ENCODE data around the gene CCDC6.

CCDC6 gene

DNA sequence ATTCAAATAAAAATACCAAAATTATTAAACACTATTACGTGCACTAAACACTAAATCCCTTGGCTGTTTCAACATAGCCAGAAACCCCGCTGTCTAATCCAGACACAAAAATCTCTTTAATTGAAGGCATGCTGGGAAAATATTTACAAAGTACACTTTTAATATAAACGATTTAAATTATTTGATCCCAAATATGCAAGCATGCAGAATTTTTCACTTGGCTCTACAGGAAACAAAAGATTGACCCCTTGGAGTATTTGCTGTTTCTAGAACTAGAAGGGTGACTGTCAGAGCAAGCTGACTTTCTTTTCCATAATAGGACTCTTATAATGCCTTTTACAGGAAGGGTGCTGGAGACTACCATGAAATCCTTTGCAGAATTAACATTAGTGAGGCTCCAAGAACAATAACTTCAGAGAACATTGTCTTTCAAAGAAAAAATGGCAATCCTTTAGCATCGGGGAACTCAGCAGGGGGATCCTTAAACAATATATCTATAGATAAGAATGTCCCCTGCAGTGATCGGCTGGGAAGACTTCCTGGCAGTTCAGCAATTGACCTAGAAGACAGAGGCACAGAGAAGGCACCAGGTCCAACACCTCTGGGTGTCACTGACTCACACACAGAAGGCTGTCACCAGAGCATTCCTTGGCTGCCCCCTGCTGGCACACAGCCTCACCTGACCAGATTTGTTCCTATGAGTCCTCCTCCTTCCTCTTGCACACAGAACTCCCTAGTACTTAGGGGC, 97.3 kb downstream of the CCDC6 start:
- H3K36me3 ChIP-seq (ENCODE audit: control insufficient read depth in 2 of 2, insufficient read depth in 1 of 2, low read length in 2 of 2): peaks cover 21 to 72% of the 10 kb centered on the region in 2 experiments; a peak in 2 of 3 replicates
- no peaks in the 10 kb centered on the region for H3K9me3 ChIP-seq (ENCODE audit: control insufficient read depth, insufficient read depth, low read depth, low read length)
- CTCF ChIA-PET: interaction anchor here (0.6 to 3.0 kb wide), 20 partner anchors 10 to 1034 kb away, joined by 3 to 25 read pairs (median 4); no protein-coding TSS in a partner anchor
- TF ChIP-seq, protein P1, sequence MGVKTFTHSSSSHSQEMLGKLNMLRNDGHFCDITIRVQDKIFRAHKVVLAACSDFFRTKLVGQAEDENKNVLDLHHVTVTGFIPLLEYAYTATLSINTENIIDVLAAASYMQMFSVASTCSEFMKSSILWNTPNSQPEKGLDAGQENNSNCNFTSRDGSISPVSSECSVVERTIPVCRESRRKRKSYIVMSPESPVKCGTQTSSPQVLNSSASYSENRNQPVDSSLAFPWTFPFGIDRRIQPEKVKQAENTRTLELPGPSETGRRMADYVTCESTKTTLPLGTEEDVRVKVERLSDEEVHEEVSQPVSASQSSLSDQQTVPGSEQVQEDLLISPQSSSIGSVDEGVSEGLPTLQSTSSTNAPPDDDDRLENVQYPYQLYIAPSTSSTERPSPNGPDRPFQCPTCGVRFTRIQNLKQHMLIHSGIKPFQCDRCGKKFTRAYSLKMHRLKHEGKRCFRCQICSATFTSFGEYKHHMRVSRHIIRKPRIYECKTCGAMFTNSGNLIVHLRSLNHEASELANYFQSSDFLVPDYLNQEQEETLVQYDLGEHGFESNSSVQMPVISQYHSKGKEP (tag by site-specific recombination; IDR thresholded peaks at IDR 0.05): no peak
- TF ChIP-seq HOXA7 (CRISPR knock-in tag; IDR thresholded peaks at IDR 0.05; ENCODE audit: borderline replicate concordance): no peak
- no peak for TF ChIP-seq ZEB2 (tag by site-specific recombination; IDR thresholded peaks at IDR 0.05)
- no peak for TF ChIP-seq ZNF214 (tag by site-specific recombination; IDR thresholded peaks at IDR 0.05; ENCODE audit: borderline replicate concordance)
- peak; percentile 72 for TF ChIP-seq ZNF654 (tag by site-specific recombination; IDR thresholded peaks at IDR 0.05; ENCODE audit: low read depth)
- TF ChIP-seq, protein P2, sequence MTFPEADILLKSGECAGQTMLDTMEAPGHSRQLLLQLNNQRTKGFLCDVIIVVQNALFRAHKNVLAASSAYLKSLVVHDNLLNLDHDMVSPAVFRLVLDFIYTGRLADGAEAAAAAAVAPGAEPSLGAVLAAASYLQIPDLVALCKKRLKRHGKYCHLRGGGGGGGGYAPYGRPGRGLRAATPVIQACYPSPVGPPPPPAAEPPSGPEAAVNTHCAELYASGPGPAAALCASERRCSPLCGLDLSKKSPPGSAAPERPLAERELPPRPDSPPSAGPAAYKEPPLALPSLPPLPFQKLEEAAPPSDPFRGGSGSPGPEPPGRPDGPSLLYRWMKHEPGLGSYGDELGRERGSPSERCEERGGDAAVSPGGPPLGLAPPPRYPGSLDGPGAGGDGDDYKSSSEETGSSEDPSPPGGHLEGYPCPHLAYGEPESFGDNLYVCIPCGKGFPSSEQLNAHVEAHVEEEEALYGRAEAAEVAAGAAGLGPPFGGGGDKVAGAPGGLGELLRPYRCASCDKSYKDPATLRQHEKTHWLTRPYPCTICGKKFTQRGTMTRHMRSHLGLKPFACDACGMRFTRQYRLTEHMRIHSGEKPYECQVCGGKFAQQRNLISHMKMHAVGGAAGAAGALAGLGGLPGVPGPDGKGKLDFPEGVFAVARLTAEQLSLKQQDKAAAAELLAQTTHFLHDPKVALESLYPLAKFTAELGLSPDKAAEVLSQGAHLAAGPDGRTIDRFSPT (tag by site-specific recombination; IDR thresholded peaks at IDR 0.05): no peak
- TF ChIP-seq, protein P3, sequence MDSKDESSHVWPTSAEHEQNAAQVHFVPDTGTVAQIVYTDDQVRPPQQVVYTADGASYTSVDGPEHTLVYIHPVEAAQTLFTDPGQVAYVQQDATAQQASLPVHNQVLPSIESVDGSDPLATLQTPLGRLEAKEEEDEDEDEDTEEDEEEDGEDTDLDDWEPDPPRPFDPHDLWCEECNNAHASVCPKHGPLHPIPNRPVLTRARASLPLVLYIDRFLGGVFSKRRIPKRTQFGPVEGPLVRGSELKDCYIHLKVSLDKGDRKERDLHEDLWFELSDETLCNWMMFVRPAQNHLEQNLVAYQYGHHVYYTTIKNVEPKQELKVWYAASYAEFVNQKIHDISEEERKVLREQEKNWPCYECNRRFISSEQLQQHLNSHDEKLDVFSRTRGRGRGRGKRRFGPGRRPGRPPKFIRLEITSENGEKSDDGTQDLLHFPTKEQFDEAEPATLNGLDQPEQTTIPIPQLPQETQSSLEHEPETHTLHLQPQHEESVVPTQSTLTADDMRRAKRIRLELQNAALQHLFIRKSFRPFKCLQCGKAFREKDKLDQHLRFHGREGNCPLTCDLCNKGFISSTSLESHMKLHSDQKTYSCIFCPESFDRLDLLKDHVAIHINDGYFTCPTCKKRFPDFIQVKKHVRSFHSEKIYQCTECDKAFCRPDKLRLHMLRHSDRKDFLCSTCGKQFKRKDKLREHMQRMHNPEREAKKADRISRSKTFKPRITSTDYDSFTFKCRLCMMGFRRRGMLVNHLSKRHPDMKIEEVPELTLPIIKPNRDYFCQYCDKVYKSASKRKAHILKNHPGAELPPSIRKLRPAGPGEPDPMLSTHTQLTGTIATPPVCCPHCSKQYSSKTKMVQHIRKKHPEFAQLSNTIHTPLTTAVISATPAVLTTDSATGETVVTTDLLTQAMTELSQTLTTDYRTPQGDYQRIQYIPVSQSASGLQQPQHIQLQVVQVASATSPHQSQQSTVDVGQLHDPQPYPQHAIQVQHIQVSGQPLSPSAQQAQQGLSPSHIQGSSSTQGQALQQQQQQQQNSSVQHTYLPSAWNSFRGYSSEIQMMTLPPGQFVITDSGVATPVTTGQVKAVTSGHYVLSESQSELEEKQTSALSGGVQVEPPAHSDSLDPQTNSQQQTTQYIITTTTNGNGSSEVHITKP (tag by site-specific recombination; IDR thresholded peaks at IDR 0.05): no peak
- no peak for TF ChIP-seq ZNF473 (tag by site-specific recombination; IDR thresholded peaks at IDR 0.05)
- TF ChIP-seq ZNF777 (tag by site-specific recombination; IDR thresholded peaks at IDR 0.05; ENCODE audit: borderline replicate concordance): no peak
- TF ChIP-seq GLIS1 (tag by site-specific recombination; IDR thresholded peaks at IDR 0.05): 0 out of 2 replicates have a peak, but pooled peaks have one; percentile 13
- no peak for TF ChIP-seq ZNF555 (tag by site-specific recombination; conservative IDR thresholded peaks at IDR 0.05)
- TF ChIP-seq ZNF324 (tag by site-specific recombination; IDR thresholded peaks at IDR 0.05): no peak
- TF ChIP-seq, protein P4, sequence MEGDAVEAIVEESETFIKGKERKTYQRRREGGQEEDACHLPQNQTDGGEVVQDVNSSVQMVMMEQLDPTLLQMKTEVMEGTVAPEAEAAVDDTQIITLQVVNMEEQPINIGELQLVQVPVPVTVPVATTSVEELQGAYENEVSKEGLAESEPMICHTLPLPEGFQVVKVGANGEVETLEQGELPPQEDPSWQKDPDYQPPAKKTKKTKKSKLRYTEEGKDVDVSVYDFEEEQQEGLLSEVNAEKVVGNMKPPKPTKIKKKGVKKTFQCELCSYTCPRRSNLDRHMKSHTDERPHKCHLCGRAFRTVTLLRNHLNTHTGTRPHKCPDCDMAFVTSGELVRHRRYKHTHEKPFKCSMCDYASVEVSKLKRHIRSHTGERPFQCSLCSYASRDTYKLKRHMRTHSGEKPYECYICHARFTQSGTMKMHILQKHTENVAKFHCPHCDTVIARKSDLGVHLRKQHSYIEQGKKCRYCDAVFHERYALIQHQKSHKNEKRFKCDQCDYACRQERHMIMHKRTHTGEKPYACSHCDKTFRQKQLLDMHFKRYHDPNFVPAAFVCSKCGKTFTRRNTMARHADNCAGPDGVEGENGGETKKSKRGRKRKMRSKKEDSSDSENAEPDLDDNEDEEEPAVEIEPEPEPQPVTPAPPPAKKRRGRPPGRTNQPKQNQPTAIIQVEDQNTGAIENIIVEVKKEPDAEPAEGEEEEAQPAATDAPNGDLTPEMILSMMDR (tag by site-specific recombination; IDR thresholded peaks at IDR 0.05): peak; percentile 73
- TF ChIP-seq PRDM1 (tag by site-specific recombination; IDR thresholded peaks at IDR 0.05): no peak
- TF ChIP-seq ZBTB48 (tag by site-specific recombination; IDR thresholded peaks at IDR 0.05): no peak
- no peak for TF ChIP-seq KLF7 (tag by site-specific recombination; IDR thresholded peaks at IDR 0.05; ENCODE audit: borderline replicate concordance)
- no peak for TF ChIP-seq ZNF121 (tag by site-specific recombination; IDR thresholded peaks at IDR 0.05)
- no peak for TF ChIP-seq ZNF433 (tag by site-specific recombination; IDR thresholded peaks at IDR 0.05; ENCODE audit: low read depth)
- no peak for TF ChIP-seq ZNF248 (tag by site-specific recombination; IDR thresholded peaks at IDR 0.05)
- no peak for TF ChIP-seq ZNF426 (tag by site-specific recombination; IDR thresholded peaks at IDR 0.05)
- TF ChIP-seq MYNN (tag by site-specific recombination; IDR thresholded peaks at IDR 0.05; ENCODE audit: borderline replicate concordance): no peak
- no peak for TF ChIP-seq MEIS1 (CRISPR knock-in tag; IDR thresholded peaks at IDR 0.05; ENCODE audit: borderline replicate concordance)
- no peak for TF ChIP-seq ZBTB17 (tag by site-specific recombination; IDR thresholded peaks at IDR 0.05)
- TF ChIP-seq, protein P5, sequence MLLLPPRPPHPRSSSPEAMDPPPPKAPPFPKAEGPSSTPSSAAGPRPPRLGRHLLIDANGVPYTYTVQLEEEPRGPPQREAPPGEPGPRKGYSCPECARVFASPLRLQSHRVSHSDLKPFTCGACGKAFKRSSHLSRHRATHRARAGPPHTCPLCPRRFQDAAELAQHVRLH (tag by site-specific recombination; IDR thresholded peaks at IDR 0.05): no peak
- no peak for TF ChIP-seq ZXDB (tag by site-specific recombination; IDR thresholded peaks at IDR 0.05)
- H3K27ac ChIP-seq (ENCODE audit: extremely low read depth, low read depth, low read length): no peak overlapping the region
- no peaks in the 10 kb centered on the region for H3K4me1 ChIP-seq (ENCODE audit: control insufficient read depth, insufficient read depth, low read length)
- POLR2A ChIA-PET: no interaction called here
- H3K4me3 ChIP-seq (ENCODE audit: low read depth, low read length): no peak overlapping the region
